Skeletal muscle satellite cell (primary cell): ENCODE data around the gene TM9SF4.

Experiments
- H3K27me3 ChIP-seq: 2 replicates; pipeline ENCODE4 v1.7.0; 2013; ENCODE audit warnings: low read length; ENCODE audit not compliant: control insufficient read depth, insufficient read depth
- H3K36me3 ChIP-seq: 2 replicates; pipeline ENCODE4 v1.7.0; 2013; ENCODE audit warnings: mild to moderate bottlenecking, control low read depth, low read length; ENCODE audit not compliant: insufficient read depth
- H3K4me1 ChIP-seq: 2 replicates; pipeline ENCODE4 v1.7.0; 2013; ENCODE audit warnings: low read length; ENCODE audit not compliant: control insufficient read depth, insufficient read depth
- H3K4me2 ChIP-seq: 2 replicates; pipeline ENCODE4 v1.7.0; 2013; ENCODE audit warnings: mild to moderate bottlenecking, low read length
- H3K4me3 ChIP-seq: 2 replicates; pipeline ENCODE4 v1.7.0; 2013; ENCODE audit warnings: low read length
- H3K9ac ChIP-seq: 2 replicates; pipeline ENCODE4 v1.7.0; 2013; ENCODE audit warnings: mild to moderate bottlenecking, low read depth, low read length, moderate library complexity
- H3K9me3 ChIP-seq: replicated peaks from 2 replicates; pipeline ENCODE4 v1.7.0; 2013; ENCODE audit warnings: mild to moderate bottlenecking, control low read depth, low read length

Gene TM9SF4

GRCh38 chr20:32072168-32072750 lies 37.3 kb upstream of the TM9SF4 start:
- Histone ChIP-seq H3K36me3 (no peaks in the 10 kb centered on the region), H3K9ac (no peak overlapping the region), H3K9me3 (no peaks in the 10 kb centered on the region), H3K4me1 (peaks cover 2% of the 10 kb centered on the region), H3K4me3 (no peak overlapping the region), H3K27me3 (peaks cover 55% of the 10 kb centered on the region), H3K4me2 (no peak overlapping the region)

- Histone ChIP-seq H3K27me3 (peaks cover 58% of the 10 kb centered on the region), H3K4me1 (no peaks in the 10 kb centered on the region), H3K9ac (no peak overlapping the region), H3K36me3 (no peaks in the 10 kb centered on the region), H3K4me2 (no peak overlapping the region), H3K9me3 (no peaks in the 10 kb centered on the region), H3K4me3 (no peak overlapping the region)
Observed at GRCh38 chr20:32075534-32075933, 34.0 kb upstream of the TM9SF4 start.

- Histone ChIP-seq H3K9ac (no peak overlapping the region), H3K4me2 (no peak overlapping the region), H3K4me3 (no peak overlapping the region), H3K4me1 (no peaks in the 10 kb centered on the region), H3K36me3 (no peaks in the 10 kb centered on the region), H3K27me3 (peaks cover 61% of the 10 kb centered on the region), H3K9me3 (no peaks in the 10 kb centered on the region)
Observed at GRCh38 chr20:32077190-32077589, 32.3 kb upstream of the TM9SF4 start.

DNA sequence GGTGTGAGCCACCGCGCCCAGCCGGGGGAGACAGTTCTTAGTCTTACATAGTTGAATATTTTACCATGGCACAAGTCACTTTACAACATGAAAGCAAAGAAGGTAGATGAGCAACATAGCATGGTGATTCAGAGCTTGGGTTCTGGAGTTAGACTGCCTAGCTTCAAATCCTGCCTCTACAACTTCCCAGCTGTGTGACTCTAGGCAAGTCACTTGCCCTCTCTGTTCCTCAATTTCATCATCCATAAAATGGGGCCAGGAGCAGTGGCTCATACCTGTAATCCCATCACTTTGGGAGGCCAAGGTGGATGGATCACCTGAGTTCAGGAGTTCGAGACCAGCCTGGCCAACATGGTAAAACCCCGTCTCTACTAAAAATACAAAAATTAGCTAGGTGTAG lies 31.2 kb upstream of the TM9SF4 start:
- Histone ChIP-seq H3K36me3 (no peaks in the 10 kb centered on the region), H3K9ac (no peak overlapping the region), H3K4me2 (no peak overlapping the region), H3K27me3 (peaks cover 66% of the 10 kb centered on the region), H3K4me1 (no peaks in the 10 kb centered on the region), H3K4me3 (no peak overlapping the region), H3K9me3 (no peaks in the 10 kb centered on the region)

- Histone ChIP-seq H3K36me3 (no peaks in the 10 kb centered on the region), H3K9me3 (no peaks in the 10 kb centered on the region), H3K4me2 (no peak overlapping the region), H3K9ac (no peak overlapping the region), H3K27me3 (peaks cover 68% of the 10 kb centered on the region), H3K4me3 (no peak overlapping the region), H3K4me1 (no peaks in the 10 kb centered on the region)
Observed at GRCh38 chr20:32078791-32079190, 30.7 kb upstream of the TM9SF4 start.

GRCh38 chr20:32079655-32080109 lies 29.8 kb upstream of the TM9SF4 start:
- Histone ChIP-seq H3K27me3 (peaks cover 68% of the 10 kb centered on the region), H3K4me2 (no peak overlapping the region), H3K36me3 (no peaks in the 10 kb centered on the region), H3K4me3 (no peak overlapping the region), H3K9me3 (no peaks in the 10 kb centered on the region), H3K9ac (no peak overlapping the region), H3K4me1 (no peaks in the 10 kb centered on the region)

DNA sequence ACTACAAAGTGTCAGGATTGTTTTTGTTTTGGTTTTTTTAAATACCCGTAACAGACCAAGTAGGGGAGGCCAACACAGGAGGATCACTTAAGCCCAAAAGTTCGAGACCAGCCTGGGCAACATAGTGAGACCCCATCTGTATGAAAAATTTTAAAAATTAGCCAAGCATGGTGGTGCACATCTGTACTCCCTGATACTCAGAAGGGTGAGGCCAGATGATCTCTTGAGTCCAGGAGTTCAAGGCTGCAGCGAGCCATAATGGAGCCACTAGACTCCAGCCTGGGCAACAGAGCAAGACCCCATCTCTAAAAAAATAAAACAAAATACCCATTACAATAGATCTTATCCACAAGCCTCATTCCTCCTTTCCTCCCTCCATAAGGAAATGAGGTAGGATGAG lies 28.7 kb upstream of the TM9SF4 start:
- Histone ChIP-seq H3K4me2 (no peak overlapping the region), H3K36me3 (no peaks in the 10 kb centered on the region), H3K9ac (no peak overlapping the region), H3K4me1 (no peaks in the 10 kb centered on the region), H3K4me3 (no peak overlapping the region), H3K27me3 (peaks cover 68% of the 10 kb centered on the region), H3K9me3 (no peaks in the 10 kb centered on the region)

GRCh38 chr20:32083469-32083868 lies 26.0 kb upstream of the TM9SF4 start:
- Histone ChIP-seq H3K9me3 (no peaks in the 10 kb centered on the region), H3K36me3 (no peaks in the 10 kb centered on the region), H3K27me3 (peaks cover 70% of the 10 kb centered on the region), H3K4me2 (no peak overlapping the region), H3K4me3 (no peak overlapping the region), H3K9ac (no peak overlapping the region), H3K4me1 (no peaks in the 10 kb centered on the region)

DNA sequence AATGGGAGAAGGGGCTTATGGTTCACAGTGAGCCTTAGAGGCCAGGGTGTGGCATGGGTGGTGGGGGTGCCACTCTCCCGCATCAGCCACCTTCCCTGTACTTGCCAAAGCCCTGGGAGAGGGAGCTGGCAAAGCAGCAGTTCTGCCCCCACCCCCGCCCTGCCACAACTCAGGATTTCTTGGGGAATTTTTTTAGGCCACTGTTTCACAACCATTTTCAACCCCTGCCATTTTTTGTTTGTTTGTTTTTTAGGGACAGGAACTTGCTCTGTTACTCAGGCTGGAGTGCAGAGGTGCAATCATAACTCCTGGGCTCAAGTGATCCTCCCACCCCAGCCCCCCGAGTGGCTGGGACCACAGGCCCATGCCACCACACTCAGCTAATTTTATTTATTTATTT lies 22.4 kb upstream of the TM9SF4 start:
- no peaks in the 10 kb centered on the region for H3K36me3 ChIP-seq
- H3K9me3 ChIP-seq: no peaks in the 10 kb centered on the region
- no peak overlapping the region for H3K9ac ChIP-seq
- H3K4me2 ChIP-seq: no peak overlapping the region
- peaks cover 60% of the 10 kb centered on the region for H3K27me3 ChIP-seq
- no peaks in the 10 kb centered on the region for H3K4me1 ChIP-seq
- H3K4me3 ChIP-seq: no peak overlapping the region

DNA sequence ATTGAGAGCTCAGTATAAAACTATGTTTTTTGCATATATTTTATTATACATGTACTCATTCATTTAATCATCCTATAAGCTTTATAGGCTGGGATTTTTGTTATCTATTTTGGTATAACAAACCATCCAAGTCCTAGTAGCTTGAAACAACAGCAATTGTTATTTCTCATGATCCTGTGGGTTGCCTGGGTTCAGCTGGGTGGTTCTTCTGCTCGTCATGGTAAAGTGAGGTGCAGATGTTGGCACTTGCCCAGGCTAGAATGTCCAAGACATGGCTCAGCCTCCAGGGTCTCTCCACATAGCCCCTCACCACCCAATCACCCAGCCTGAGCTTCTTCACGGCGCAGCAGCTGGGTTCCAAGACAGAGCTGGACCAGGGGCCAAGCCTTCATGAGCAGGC lies 20.8 kb upstream of the TM9SF4 start:
- Histone ChIP-seq H3K27me3 (peaks cover 63% of the 10 kb centered on the region), H3K36me3 (no peaks in the 10 kb centered on the region), H3K9me3 (no peaks in the 10 kb centered on the region)

DNA sequence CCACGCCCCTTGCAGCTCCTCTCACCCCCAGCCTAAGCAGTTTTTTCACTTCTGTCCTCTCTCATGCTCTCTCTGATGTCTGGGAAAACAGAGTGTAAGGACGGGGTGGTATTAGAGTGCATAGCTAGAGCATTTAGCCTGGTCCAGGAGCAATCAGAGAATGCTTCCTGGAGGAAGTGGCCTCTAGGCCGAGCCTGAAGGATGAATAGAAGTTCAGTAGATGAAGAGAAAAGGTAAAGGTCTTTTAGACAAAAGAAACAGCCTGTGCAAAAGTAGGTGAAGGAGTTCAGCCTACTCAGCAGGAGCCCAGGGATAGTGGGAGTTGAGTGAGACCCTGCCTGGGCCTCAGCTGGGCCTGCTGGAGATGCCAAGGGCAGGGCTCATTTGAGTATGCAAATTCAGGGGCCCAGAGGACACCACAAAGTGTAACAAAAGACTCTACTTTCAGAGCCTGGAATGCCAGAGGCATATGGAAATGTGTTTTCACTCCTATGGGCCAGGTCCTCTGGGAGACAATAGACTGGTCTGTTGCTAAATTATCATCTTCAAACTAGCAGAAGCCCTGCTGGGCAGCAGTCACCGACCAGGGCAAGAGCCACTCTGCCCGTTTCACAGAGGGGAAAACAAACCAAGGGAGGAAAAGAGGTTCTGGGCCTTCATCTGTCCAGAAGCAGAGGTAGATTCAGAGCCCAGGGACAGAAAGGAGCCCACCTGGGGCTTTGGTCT lies 19.7 kb upstream of the TM9SF4 start:
- Histone ChIP-seq H3K36me3 (no peaks in the 10 kb centered on the region), H3K9me3 (no peaks in the 10 kb centered on the region), H3K9ac (no peak overlapping the region), H3K4me1 (no peaks in the 10 kb centered on the region), H3K27me3 (peaks cover 61% of the 10 kb centered on the region), H3K4me3 (no peak overlapping the region), H3K4me2 (no peak overlapping the region)

More for the DNA sequence above, 20.8 kb upstream of the TM9SF4 start:
- Histone ChIP-seq H3K4me2 (no peak overlapping the region), H3K4me1 (no peaks in the 10 kb centered on the region), H3K9ac (no peak overlapping the region), H3K4me3 (no peak overlapping the region)

DNA sequence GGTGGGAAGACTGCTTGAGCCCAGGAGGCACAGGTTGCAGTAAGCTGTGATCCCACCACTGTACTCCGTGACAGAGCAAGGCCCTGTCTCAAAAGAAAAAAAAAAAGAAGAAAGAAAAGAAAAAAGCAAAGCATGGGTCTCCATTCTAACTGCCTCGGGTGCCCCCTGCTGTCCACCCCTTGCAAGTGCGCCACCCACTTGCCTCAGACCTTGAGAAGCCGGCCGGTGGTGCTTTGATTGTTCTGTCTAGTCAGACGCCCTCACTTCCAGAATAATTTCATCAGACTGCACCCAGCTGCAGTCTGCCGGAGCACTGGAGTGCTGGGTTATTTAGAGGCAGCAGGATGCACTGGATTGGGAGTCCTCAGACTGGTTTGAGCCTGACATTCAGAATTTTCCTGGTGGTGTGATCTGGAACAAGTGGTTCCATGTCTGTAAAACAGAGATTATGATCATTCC lies 17.6 kb upstream of the TM9SF4 start:
- no peaks in the 10 kb centered on the region for H3K36me3 ChIP-seq
- no peak overlapping the region for H3K4me3 ChIP-seq
- H3K27me3 ChIP-seq: peaks cover 50% of the 10 kb centered on the region
- H3K9me3 ChIP-seq: no peaks in the 10 kb centered on the region
- no peak overlapping the region for H3K4me2 ChIP-seq
- no peaks in the 10 kb centered on the region for H3K4me1 ChIP-seq
- H3K9ac ChIP-seq: no peak overlapping the region
